SK-N-DZ (cell line): ENCODE measurements around the gene IL18RAP.

ENCODE experiments used
- DNase-seq: peaks from one replicate; pipeline ENCODE4 v3.0.0-alpha.2; 2015; ENCODE audit warnings: low spot score
- small RNA-seq, 2 experiments: library from RNA; depleted of rRNA; stranded (forward); fragments of <200 nt; gene quantifications; one replicate each; pipeline ENCODE3, GENCODE V24; 2014

The IL18RAP gene

DNA sequence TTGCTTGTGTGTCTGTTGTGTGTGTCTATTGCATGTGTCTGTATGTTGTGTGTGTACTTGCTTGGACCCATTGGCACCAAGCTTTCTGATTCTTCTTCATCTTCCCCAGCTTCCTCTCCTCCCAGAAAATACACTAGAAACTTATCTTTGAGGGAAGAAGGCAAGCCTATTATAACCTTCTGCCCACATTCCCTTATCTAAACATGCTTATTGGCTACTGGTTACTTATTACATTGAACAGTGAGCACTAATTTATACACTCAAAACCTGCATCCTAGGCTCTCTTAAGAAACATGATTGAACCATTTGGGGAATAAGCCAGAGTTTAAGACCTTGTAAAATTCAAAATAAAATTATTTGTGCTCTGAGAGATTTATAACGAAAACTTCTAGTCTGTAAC, 76.6 kb downstream of the IL18RAP start:
- no peak for DNase-seq

Small RNAs within 50 kb of the gene (small RNA-seq; reads per million reads assigned to genes)
- 0 reads per million in 2 experiments for gene MIR4772
